DND-41 (cell line): ENCODE measurements around the gene TMEM245.
"Not testable (repeated sequence)": the region's sequence is repeated elsewhere in the genome, so short reads cannot be mapped to it uniquely, and the experiment has no call there.

Source experiments
- CTCF ChIP-seq: IDR thresholded peaks from 2 replicates; pipeline ENCODE4 v1.5.1; 2012; ENCODE audit warnings: borderline replicate concordance, low read length, moderate library complexity, mild to moderate bottlenecking; ENCODE audit not compliant: poor library complexity, severe bottlenecking; ENCODE audit errors: extremely low read depth
- EZH2 ChIP-seq: IDR thresholded peaks from 3 replicates; pipeline ENCODE4 v1.6.1; 2012; ENCODE audit warnings: borderline replicate concordance, low read depth, mild to moderate bottlenecking, moderate library complexity, low read length, inconsistent platforms; ENCODE audit not compliant: severe bottlenecking

- TF ChIP-seq CTCF, EZH2: not testable (repeated sequence)
Measured at GRCh38 chr9:109126671-109127070, 6.9 kb upstream of the TMEM245 start.
